Activated CD4-positive, alpha-beta T cell treated with anti-CD3 and anti-CD28 coated beads, Interleukin-2, amount 10 ng/mL, durations not matched to agents 24 days and 14 days (primary cell): ENCODE data around the gene LDB2. TPM values are rescaled to one million over a fixed set of nuclear protein-coding genes. Genes with fewer than 3 reads are reported as not detected.
"Not testable (repeated sequence)": the region's sequence is repeated elsewhere in the genome, so short reads cannot be mapped to it uniquely, and the experiment has no call there.

Experiments used
- DNase-seq: peaks from one replicate; pipeline ENCODE4 v3.0.0; 2022
- H3K27ac Mint-ChIP-seq: one replicate; pipeline ENCODE4 v1.8.0; 2022; ENCODE audit warnings: mild to moderate bottlenecking, mixed read lengths
- H3K27me3 Mint-ChIP-seq: one replicate; pipeline ENCODE4 v1.8.0; 2022; ENCODE audit warnings: mixed read lengths
- H3K36me3 Mint-ChIP-seq: one replicate; pipeline ENCODE4 v1.8.0; 2022; ENCODE audit warnings: low read depth, mild to moderate bottlenecking, mixed read lengths
- H3K4me1 Mint-ChIP-seq: one replicate; pipeline ENCODE4 v1.8.0; 2021; ENCODE audit warnings: mixed read lengths
- H3K4me3 Mint-ChIP-seq: one replicate; pipeline ENCODE4 v1.8.0; 2022; ENCODE audit warnings: mild to moderate bottlenecking, moderate library complexity, mixed read lengths
- H3K9me3 Mint-ChIP-seq: one replicate; pipeline ENCODE4 v1.8.0; 2021; ENCODE audit warnings: mixed read lengths
- intact Hi-C: fragments of 100-400 bp; cut with micrococcal nuclease; formaldehyde crosslinking; loops from one replicate; pipeline ENCODE4 v1.15.1; 2023
- total RNA-seq: library from RNA; stranded (reverse); gene quantifications from 2 replicates; pipeline ENCODE4 v1.2.3, GENCODE V29; 2022

LDB2 gene
- not detected in 2 replicates for total RNA-seq

DNA sequence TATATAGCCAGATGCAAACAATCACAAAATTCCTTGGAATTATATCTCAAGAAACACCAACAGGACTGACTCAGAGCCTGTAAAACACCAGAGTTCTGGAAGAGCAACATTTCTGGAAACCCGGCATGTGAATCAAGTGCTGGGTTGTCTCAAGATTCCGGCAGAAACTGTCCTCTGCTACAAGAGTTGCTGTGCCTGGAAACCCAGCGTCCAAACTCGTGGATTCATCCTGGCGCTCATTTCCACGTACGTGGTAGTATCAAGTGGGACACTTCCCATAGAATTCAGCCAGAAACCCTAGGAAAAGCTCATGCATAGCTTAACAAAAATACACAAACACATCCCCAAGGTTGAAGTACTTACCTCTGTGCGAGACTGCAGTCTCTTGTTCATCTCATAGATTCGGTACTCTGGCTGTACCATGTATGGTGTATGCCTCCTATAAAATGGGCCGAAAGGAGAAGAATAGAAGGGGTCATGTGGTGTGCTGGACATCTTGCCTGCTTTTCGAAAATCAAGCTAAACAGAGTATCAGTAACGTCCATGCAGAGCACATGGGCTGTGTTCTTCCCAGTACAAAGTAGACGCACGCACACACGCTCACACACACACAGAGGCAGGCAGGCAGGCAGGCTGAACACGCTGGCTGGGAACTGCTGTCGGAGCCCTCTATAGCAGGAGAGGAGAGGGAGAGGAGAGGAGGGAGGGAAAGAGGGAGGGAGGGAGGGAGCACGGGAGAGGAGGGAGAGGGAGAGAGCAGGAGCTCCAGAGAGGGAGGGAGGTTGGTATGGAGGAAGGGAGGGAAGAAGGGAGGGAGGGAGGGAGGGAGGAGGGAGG, at the start of gene LDB2:
Gene LDB2 (minus strand): TSS at position 655 of the 837 bp plus-strand sequence.
- Mint-ChIP-seq H3K27me3 (peaks cover 25% of the 10 kb centered on the region), H3K27ac (no peak within 1 kb of the TSS), H3K9me3 (no peaks in the 10 kb centered on the region), H3K36me3 (no peaks in the 10 kb centered on the region), H3K4me3 (peak within 1 kb of the TSS; percentile 21), H3K4me1 (peaks cover 6% of the 10 kb centered on the region)
- intact Hi-C loops, result no loop called here
- no peak for DNase-seq

DNA sequence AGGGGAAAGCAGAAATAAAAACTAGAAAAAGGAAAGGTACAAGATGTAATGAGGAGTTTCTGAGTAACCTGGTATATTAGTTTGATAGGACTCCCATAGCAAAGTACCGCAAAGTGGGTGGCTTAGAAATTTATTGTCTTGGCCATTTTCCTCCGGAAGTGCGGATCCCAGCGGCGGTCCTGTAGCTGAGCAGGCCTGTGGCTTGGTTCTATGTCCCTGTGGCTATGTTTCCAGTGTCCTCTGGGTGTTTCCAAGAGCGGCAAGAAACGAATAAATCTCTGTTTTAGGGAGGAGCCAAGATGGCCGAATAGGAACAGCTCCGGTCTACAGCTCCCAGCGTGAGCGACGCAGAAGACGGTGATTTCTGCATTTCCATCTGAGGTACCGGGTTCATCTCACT, 44.0 kb upstream of the LDB2 start:
- H3K4me3 Mint-ChIP-seq, result no peak overlapping the region
- DNase-seq, result no peak

GRCh38 chr4:16939178-16939577, 40.7 kb upstream of the LDB2 start:
- intact Hi-C loops, result no loop called here
- Mint-ChIP-seq H3K9me3 (no peaks in the 10 kb centered on the region), H3K36me3 (no peaks in the 10 kb centered on the region), H3K27ac (no peak overlapping the region), H3K27me3 (peaks cover 3% of the 10 kb centered on the region), H3K4me3 (no peak overlapping the region), H3K4me1 (no peaks in the 10 kb centered on the region)
- DNase-seq, result no peak

More for the DNA sequence above, 44.0 kb upstream of the LDB2 start:
- no peaks in the 10 kb centered on the region for H3K27me3 Mint-ChIP-seq
- no peaks in the 10 kb centered on the region for H3K36me3 Mint-ChIP-seq
- H3K27ac Mint-ChIP-seq, result no peak overlapping the region
- H3K9me3 Mint-ChIP-seq, result no peaks in the 10 kb centered on the region
- H3K4me1 Mint-ChIP-seq, result no peaks in the 10 kb centered on the region
- intact Hi-C loops, result no loop called here

DNA sequence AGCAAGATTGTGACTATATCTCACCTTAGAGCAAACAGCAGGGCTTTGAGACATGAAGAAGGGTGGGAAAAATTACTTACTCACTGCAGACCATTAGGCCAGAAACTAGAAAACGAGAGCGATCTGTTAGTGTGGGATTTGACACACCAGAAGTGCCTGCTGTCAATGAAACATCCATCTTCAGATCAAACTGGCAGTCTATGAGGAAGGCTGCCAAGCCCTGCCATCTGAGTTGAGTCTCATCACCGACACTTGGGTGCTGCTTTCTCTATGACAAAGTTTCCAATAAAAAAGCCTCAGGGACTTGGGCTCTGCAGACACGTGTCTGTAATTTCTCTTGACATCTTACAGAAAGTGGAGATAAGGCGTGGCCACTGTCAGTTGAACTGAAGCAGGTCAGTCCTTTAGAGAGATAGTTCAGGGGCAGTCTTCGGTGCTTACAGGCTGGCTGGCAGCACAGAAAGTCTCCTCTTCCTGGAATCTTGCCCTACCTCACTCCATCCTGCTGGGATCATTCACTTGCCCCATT, 40.1 kb upstream of the LDB2 start:
- Mint-ChIP-seq H3K27ac (no peak overlapping the region), H3K9me3 (no peaks in the 10 kb centered on the region), H3K27me3 (peaks cover 4% of the 10 kb centered on the region), H3K4me3 (no peak overlapping the region), H3K36me3 (no peaks in the 10 kb centered on the region), H3K4me1 (no peaks in the 10 kb centered on the region)
- intact Hi-C loops, result no loop called here
- DNase-seq, result peak; percentile 41

DNA sequence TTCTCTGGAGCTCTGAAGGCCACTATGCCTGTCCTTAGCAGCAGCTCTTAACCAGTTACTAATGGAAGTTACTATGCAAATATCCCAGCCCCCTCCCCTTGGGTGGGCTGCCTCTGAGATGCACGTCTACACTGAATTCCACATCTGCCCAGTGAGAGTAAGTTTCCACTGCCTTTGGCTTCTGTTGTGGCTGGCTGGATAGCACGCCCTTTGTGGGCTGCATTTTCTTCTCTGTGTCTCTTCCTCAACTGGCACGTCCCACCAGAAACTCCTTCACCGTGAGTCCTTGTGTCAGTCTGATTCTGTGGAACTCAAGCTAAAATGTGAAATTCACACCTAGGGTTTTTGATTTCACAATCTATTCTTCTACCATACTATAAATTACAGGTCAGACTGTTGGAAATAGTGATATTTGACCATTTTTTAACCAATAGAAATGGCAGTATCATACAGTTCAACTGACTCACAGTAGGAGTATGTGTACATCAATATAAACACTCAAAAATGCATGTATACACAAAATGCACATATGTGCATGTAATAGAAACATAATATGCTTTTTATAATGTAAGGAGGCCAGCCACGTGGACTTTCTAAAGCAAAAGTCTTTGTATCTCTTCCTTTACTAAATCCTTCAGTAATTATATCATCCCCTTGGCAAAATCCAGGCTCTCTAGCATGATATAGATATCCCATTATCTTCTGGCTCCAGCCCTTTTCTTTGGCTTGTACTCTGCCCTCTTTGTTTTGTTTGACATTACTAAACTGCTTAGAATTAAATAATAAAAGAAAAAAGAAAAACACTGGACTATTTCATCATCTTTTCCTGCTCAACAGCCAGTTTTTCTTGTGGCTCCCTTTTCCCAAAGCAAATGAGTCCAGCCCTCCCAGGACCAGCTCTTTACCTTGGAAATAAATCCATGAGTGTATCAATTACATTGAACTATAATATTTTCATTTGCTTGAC, 33.2 kb upstream of the LDB2 start:
- peaks cover 4% of the 10 kb centered on the region for H3K27me3 Mint-ChIP-seq
- DNase-seq, result peak; percentile 15
- no peak overlapping the region for H3K4me3 Mint-ChIP-seq
- intact Hi-C loops, result no loop called here
- no peaks in the 10 kb centered on the region for H3K4me1 Mint-ChIP-seq
- H3K9me3 Mint-ChIP-seq, result no peaks in the 10 kb centered on the region
- H3K36me3 Mint-ChIP-seq, result no peaks in the 10 kb centered on the region
- no peak overlapping the region for H3K27ac Mint-ChIP-seq

- Mint-ChIP-seq H3K27ac (no peak overlapping the region), H3K4me3 (no peak overlapping the region), H3K4me1 (no peaks in the 10 kb centered on the region), H3K36me3 (no peaks in the 10 kb centered on the region), H3K27me3 (peaks cover 10% of the 10 kb centered on the region), H3K9me3 (no peaks in the 10 kb centered on the region)
- peak; percentile 37 for DNase-seq
- intact Hi-C loops, result no loop called here
Measured at GRCh38 chr4:16926214-16926613, 27.8 kb upstream of the LDB2 start.

DNA sequence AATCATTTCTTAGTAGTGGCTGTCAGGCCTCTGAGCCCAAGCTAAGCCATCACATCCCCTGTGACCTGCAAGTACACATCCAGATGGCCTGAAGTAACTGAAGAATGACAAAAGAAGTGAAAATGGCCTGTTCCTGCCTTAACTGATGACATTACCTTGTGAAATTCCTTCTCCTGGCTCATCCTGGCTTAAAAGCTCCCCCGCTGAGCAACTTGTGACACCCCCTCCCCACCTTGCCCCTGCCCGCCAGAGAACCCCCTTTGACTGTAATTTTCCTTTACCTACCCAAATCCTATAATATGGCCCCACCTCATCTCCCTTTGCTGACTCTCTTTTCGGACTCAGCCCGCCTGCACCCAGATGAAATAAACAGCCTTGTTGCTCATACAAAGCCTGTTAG, 20.3 kb upstream of the LDB2 start:
- intact Hi-C loops, result loop anchor here (5.0 kb wide), 2 partner anchors 419 to 529 kb away; no protein-coding TSS in a partner anchor
- not testable (repeated sequence) for H3K4me3 Mint-ChIP-seq, H3K4me1 Mint-ChIP-seq, H3K36me3 Mint-ChIP-seq, H3K27ac Mint-ChIP-seq, H3K9me3 Mint-ChIP-seq, DNase-seq, H3K27me3 Mint-ChIP-seq

GRCh38 chr4:16916719-16917337, 18.4 kb upstream of the LDB2 start:
- no peaks in the 10 kb centered on the region for H3K36me3 Mint-ChIP-seq
- no peak overlapping the region for H3K27ac Mint-ChIP-seq
- peak; percentile 94 for DNase-seq
- no peaks in the 10 kb centered on the region for H3K9me3 Mint-ChIP-seq
- H3K4me1 Mint-ChIP-seq, result peaks cover 3% of the 10 kb centered on the region
- intact Hi-C loops, result loop anchor here (1.0 to 5.0 kb wide), 4 partner anchors 122 to 530 kb away; no protein-coding TSS in a partner anchor
- H3K27me3 Mint-ChIP-seq, result peaks cover 3% of the 10 kb centered on the region
- H3K4me3 Mint-ChIP-seq, result no peak overlapping the region

DNA sequence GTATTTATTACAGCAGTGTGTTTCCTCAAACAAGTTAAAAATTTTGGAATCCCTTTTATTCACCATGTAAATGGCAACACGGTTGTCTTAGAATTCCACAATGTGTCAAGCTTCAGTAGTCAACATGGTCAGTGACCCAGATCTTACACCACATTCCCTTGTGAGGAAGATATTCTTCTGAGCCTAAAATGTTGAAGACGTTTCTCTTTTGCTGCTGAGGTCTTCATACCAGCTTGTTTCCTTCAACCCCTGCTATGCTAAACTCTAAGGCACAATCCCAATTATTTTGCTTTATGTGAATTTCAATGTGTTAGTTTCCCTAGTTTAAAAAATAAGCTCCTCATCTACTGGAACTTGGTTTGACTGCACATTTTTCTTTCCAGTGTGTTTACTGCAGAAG, 17.6 kb upstream of the LDB2 start:
- DNase-seq, result no peak
- H3K27ac Mint-ChIP-seq, result no peak overlapping the region
- peaks cover 3% of the 10 kb centered on the region for H3K4me1 Mint-ChIP-seq
- H3K4me3 Mint-ChIP-seq, result no peak overlapping the region
- no peaks in the 10 kb centered on the region for H3K36me3 Mint-ChIP-seq
- intact Hi-C loops, result loop anchor here (1.0 to 5.0 kb wide), 3 partner anchors 121 to 531 kb away; no protein-coding TSS in a partner anchor
- H3K27me3 Mint-ChIP-seq, result peaks cover 3% of the 10 kb centered on the region
- H3K9me3 Mint-ChIP-seq, result no peaks in the 10 kb centered on the region

- intact Hi-C loops, result no loop called here
- H3K36me3 Mint-ChIP-seq, result no peaks in the 10 kb centered on the region
- H3K27me3 Mint-ChIP-seq, result peaks cover 4% of the 10 kb centered on the region
- H3K27ac Mint-ChIP-seq, result no peak overlapping the region
- H3K9me3 Mint-ChIP-seq, result no peaks in the 10 kb centered on the region
- DNase-seq, result no peak
- peaks cover 3% of the 10 kb centered on the region for H3K4me1 Mint-ChIP-seq
- no peak overlapping the region for H3K4me3 Mint-ChIP-seq
Measured at GRCh38 chr4:16914208-16914607, 15.8 kb upstream of the LDB2 start.

- Mint-ChIP-seq H3K4me1 (peaks cover 3% of the 10 kb centered on the region), H3K27ac (no peak overlapping the region), H3K27me3 (peaks cover 5% of the 10 kb centered on the region), H3K9me3 (no peaks in the 10 kb centered on the region), H3K36me3 (no peaks in the 10 kb centered on the region), H3K4me3 (no peak overlapping the region)
- no peak for DNase-seq
- intact Hi-C loops, result no loop called here
Measured at GRCh38 chr4:16912896-16913295, 14.5 kb upstream of the LDB2 start.

DNA sequence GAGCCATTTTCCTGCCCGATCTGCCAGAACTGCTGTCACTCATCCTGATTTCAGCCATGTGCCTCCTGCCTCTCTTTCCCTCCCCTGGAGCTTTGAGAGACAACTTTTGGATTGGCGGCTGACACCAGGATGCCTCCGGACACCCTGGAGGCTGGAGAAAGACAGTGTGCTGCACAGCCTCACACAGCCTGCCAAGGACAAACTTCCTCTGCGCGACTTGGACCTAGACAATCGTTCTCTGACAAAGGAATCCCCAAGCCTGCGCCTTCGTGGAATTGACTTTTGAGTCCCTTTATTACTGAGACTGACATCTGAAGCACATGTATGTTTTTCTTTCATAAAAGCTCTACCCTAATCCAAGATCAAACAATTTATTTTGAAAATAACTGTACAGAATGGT, 10.8 kb upstream of the LDB2 start:
- H3K27me3 Mint-ChIP-seq, result peaks cover 4% of the 10 kb centered on the region
- H3K36me3 Mint-ChIP-seq, result no peaks in the 10 kb centered on the region
- DNase-seq, result no peak
- H3K27ac Mint-ChIP-seq, result no peak overlapping the region
- no peaks in the 10 kb centered on the region for H3K9me3 Mint-ChIP-seq
- intact Hi-C loops, result no loop called here
- no peak overlapping the region for H3K4me3 Mint-ChIP-seq
- H3K4me1 Mint-ChIP-seq, result no peaks in the 10 kb centered on the region

DNA sequence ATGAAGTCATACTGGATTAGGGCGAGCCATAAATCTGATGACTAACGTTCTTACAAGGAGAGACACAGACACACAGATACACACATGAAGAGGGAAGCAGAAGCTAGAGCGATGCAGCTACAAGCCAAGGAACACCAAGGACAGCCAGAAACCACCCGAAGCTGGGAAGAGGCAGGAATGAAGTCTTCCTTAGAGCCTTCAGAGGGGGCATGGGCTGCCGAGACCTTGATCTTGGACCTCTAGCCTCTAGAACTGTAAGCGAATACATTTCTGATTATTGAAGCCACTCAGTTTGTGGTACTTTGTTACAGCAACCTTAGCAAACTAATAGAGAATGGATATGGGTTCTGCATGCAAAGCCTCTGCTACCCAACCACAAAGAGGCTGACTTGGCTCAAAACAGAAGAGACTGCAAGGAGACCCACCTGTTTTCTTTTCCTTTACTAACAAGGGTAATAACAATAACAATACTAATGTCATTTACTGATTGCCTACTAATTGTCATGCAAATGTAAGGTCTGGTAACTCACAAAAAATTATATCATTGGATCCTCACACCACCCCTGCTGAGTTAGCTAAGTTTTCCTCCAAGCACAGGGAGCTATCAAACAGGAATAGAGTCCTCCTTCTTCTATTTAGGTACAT, 10.1 kb upstream of the LDB2 start:
- H3K9me3 Mint-ChIP-seq, result no peaks in the 10 kb centered on the region

More for the DNA sequence above, 10.1 kb upstream of the LDB2 start:
- Mint-ChIP-seq H3K4me1 (no peaks in the 10 kb centered on the region), H3K27me3 (peaks cover 4% of the 10 kb centered on the region), H3K27ac (no peak overlapping the region), H3K4me3 (no peak overlapping the region), H3K36me3 (no peaks in the 10 kb centered on the region)
- no peak for DNase-seq
- intact Hi-C loops, result no loop called here
